Peyer's patch (tissue), 4 donors: ENCODE results near the gene TNFSF8. TPM values are rescaled to one million over a fixed set of nuclear protein-coding genes. Genes with fewer than 3 reads are reported as not detected.
A peak's percentile ranks its signal among the peaks of the same experiment; 100 is the strongest.

Experiments
- DNase-seq, 3 donors: peaks; one replicate each; pipeline ENCODE4 v3.0.0-alpha.2; 2017 to 2019
- H3K27ac ChIP-seq, 4 donors: fragments of 200-600 bp; sonication (generic); one replicate each; pipeline ENCODE4 v1.5.1; 2016 to 2019
- H3K27me3 ChIP-seq, 2 donors: fragments of 200-600 bp; sonication (generic); one replicate each; pipeline ENCODE4 v1.5.1; 2019
- H3K36me3 ChIP-seq, 3 donors: fragments of 200-600 bp; sonication (generic); one replicate each; pipeline ENCODE4 v1.5.1; 2016 to 2019
- H3K4me1 ChIP-seq, 4 donors: fragments of 200-600 bp; sonication (generic); one replicate each; pipeline ENCODE4 v1.5.1; 2016 to 2019
- H3K4me3 ChIP-seq, 4 donors: fragments of 200-600 bp; sonication (generic); 1 replicate in 3 of 4; 2 replicates in 1 of 4; pipeline ENCODE4 v1.5.1; 2016 to 2019; ENCODE audit warnings: mild to moderate bottlenecking in 1 of 4
- H3K9me3 ChIP-seq, 4 donors: fragments of 200-600 bp; sonication (generic); one replicate each; pipeline ENCODE4 v1.5.1; 2016 to 2019; ENCODE audit warnings: mild to moderate bottlenecking in 1 of 4
- POLR2A ChIP-seq, 2 donors: fragments of 450-650 bp; IDR thresholded peaks; one replicate each; pipeline ENCODE4 v1.5.1; 2017; ENCODE audit warnings: antibody characterized with exemption in 2 of 2, mild to moderate bottlenecking in 2 of 2, moderate library complexity in 2 of 2
- total RNA-seq, 4 donors: library from RNA; depleted of rRNA; stranded (reverse); fragments of >200 nt; gene quantifications; one replicate each; pipeline ENCODE4 v1.1.0, GENCODE V29; 2016
- TF ChIP-seq, protein P1 (sequence below), 6 experiments: fragments of 450-650 bp in 4 of 6; fragments of 200-600 bp in 2 of 6; sonication (generic) in 1 of 6; IDR thresholded peaks; one replicate each; pipeline ENCODE4 v1.5.1; 2017 to 2019; ENCODE audit warnings: antibody characterized with exemption in 6 of 6, mild to moderate bottlenecking in 3 of 6, moderate library complexity in 1 of 6

TNFSF8 gene
- total RNA-seq, 4 donors from 2014 or later: 2.1 to 11.6 (median 4.7) TPM

DNA sequence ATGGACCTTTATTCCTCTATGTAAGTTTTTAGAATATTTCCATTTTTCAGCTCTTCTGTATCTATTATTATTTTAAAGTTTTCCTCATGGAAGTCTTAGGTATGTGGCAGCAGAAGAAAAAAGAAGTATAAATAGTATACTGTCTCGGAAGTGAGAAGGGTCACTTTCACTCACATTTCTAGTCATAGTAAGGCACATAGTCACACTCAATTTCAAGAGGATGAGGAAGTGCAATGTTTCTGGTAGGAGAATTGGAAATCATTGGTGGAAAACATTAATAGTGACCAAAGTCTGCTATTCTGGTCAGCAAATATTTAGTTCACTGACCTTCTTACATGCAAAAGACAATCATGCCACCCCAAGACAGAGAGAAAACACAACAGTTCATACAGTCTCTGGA is 35.2 kb upstream of the TNFSF8 start:
- Histone ChIP-seq H3K36me3 (no peaks in the 10 kb centered on the region), H3K4me1 (no peaks in the 10 kb centered on the region), H3K9me3 (peaks cover 0 to 10% (median 0%) of the 10 kb centered on the region in 4 donors), H3K27ac (no peak overlapping the region), H3K4me3 (no peak overlapping the region), H3K27me3 (no peaks in the 10 kb centered on the region)
- TF ChIP-seq POLR2A (IDR thresholded peaks at IDR 0.05): no peak
- TF ChIP-seq, protein P1, sequence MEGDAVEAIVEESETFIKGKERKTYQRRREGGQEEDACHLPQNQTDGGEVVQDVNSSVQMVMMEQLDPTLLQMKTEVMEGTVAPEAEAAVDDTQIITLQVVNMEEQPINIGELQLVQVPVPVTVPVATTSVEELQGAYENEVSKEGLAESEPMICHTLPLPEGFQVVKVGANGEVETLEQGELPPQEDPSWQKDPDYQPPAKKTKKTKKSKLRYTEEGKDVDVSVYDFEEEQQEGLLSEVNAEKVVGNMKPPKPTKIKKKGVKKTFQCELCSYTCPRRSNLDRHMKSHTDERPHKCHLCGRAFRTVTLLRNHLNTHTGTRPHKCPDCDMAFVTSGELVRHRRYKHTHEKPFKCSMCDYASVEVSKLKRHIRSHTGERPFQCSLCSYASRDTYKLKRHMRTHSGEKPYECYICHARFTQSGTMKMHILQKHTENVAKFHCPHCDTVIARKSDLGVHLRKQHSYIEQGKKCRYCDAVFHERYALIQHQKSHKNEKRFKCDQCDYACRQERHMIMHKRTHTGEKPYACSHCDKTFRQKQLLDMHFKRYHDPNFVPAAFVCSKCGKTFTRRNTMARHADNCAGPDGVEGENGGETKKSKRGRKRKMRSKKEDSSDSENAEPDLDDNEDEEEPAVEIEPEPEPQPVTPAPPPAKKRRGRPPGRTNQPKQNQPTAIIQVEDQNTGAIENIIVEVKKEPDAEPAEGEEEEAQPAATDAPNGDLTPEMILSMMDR (IDR thresholded peaks at IDR 0.05): no peak
- DNase-seq: no peak

DNA sequence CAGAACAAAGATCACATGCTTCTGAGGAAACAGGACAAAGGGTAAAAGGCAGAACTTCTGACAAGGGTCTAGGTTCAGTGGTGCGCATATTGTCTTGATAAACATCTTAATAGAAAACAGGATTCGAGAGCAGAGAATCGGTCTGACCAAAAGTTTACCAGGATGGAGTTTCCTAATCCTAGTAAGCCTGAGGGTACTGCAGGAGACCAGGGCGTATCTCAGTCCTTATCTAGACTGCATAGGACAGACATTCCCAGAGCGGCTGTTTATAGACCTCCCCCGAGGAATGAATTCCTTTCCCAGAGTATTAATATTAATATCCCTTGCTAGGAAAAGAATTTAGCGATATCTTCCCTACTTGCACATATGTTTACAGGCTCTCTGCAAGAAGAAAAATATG is 32.4 kb upstream of the TNFSF8 start:
- DNase-seq: no peak
- no peak overlapping the region for H3K27ac ChIP-seq
- H3K27me3 ChIP-seq: no peaks in the 10 kb centered on the region
- H3K9me3 ChIP-seq: peaks cover 0 to 13% (median 0%) of the 10 kb centered on the region in 4 donors
- no peak for TF ChIP-seq POLR2A (IDR thresholded peaks at IDR 0.05)
- TF ChIP-seq, protein P1 (IDR thresholded peaks at IDR 0.05): no peak
- H3K4me3 ChIP-seq: no peak overlapping the region
- H3K4me1 ChIP-seq: no peaks in the 10 kb centered on the region
- no peaks in the 10 kb centered on the region for H3K36me3 ChIP-seq

DNA sequence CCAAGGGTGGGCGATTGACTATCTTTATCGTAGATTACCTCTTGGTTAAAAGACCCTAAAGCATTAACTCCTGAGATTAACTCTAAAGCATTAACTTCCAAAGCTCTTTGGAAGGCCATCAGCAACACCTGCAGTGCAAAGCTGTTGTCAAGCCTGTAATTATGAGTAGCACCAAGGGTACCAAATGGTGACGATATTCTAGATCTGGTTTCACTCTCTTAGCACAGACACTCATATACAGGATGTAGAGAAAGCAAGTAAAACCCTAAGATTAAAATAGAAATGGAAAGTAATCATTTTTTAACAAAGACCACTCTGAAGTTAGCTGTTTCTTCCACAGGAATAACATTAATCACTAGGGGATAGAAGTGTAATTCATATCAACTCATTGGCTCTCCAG is 29.9 kb upstream of the TNFSF8 start:
- Histone ChIP-seq H3K36me3 (no peaks in the 10 kb centered on the region), H3K9me3 (peaks cover 0 to 13% (median 0%) of the 10 kb centered on the region in 4 donors), H3K27me3 (no peaks in the 10 kb centered on the region), H3K4me1 (no peaks in the 10 kb centered on the region), H3K4me3 (no peak overlapping the region), H3K27ac (no peak overlapping the region)
- TF ChIP-seq POLR2A (IDR thresholded peaks at IDR 0.05): no peak
- no peak for DNase-seq

DNA sequence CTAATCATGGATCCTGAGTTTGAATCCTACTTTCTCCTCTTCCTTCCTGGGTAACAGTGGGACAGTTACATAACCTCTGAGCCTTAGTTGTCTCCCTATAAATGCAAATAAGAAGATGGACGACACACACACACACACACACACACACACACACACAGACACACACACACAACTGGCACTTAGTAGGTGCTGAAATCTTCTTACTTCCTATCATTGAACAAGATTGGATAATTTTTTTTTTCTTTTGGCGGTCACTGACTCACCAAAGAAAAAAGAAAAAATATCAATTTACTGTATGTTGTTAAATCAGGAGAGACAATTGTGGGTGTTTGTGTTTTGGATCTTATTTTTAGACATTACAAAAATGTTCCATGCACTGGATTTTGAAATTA is 28.4 kb upstream of the TNFSF8 start:
- no peak for TF ChIP-seq POLR2A (IDR thresholded peaks at IDR 0.05)
- TF ChIP-seq, protein P1 (IDR thresholded peaks at IDR 0.05): no peak
- Histone ChIP-seq H3K4me1 (no peaks in the 10 kb centered on the region), H3K27ac (no peak overlapping the region), H3K4me3 (no peak overlapping the region), H3K36me3 (no peaks in the 10 kb centered on the region), H3K9me3 (peaks cover 0 to 13% (median 0%) of the 10 kb centered on the region in 4 donors), H3K27me3 (no peaks in the 10 kb centered on the region)
- DNase-seq: no peak

DNA sequence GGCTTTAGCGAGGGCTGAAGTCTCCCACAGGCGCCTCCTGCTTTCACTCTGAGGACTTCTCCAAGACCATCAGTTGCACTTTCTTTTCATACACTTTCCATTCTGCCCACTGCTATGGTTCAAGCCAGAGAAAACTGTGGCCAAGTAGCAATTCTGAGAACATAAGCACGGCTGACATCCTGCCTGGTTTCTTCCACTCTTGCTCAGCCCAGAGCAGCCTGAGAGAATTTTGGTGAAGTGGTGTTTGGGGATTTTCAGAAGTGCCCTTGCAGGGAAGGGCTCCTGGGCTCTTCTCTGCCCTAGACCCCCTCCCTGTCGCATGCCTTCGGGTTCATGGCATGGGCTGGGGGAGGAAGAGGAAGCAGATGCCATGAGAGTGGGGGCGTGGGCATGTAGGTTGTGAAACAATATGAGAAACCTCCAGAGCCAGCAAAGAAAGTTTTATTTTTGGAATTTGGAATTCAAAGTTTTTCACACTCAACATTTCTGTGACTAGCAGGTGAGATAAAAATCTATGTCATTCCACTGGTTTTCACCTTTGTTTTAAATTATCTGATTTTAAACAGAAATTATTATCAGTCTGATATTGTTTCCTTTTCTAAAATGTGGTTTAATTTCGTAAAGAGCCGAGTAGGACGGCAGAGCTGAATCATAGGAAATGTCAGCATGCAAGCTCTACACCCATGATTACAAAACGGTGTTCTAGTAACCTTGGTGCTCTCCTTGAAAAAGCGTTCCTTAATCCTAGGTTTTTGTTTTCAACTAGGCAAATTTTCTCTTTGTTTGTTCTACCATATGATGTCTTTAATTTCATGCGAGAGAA is 27.8 kb upstream of the TNFSF8 start:
- peak in 1 of 3 donors; percentile 49 for DNase-seq
- peaks cover 0 to 13% (median 0%) of the 10 kb centered on the region in 4 donors for H3K9me3 ChIP-seq
- H3K36me3 ChIP-seq: no peaks in the 10 kb centered on the region
- H3K4me1 ChIP-seq: no peaks in the 10 kb centered on the region
- TF ChIP-seq POLR2A (IDR thresholded peaks at IDR 0.05): no peak
- TF ChIP-seq, protein P1 (IDR thresholded peaks at IDR 0.05): no peak
- H3K27ac ChIP-seq: peak overlapping the region in 1 of 4 donors; percentile 22
- H3K27me3 ChIP-seq: no peaks in the 10 kb centered on the region
- no peak overlapping the region for H3K4me3 ChIP-seq

DNA sequence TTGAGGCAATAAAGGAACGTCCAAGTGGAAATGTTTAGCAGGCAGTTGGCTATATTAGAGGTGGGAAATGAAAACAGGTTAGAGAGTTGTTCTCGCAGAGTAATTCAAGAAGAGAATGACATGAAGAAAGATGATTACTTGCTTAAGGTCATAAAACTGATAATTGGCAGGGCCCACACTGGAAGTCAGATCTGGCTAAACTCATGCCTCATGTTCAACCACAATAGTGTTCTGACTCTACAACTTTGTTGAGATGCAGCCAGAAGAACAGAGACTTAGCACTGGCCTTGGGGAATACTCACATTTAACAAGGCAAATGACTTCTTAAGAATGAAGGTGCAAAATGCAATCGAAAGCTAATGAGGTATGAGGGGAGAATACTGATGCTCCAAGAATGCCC is 27.2 kb upstream of the TNFSF8 start:
- no peak for TF ChIP-seq POLR2A (IDR thresholded peaks at IDR 0.05)
- TF ChIP-seq, protein P1 (IDR thresholded peaks at IDR 0.05): no peak
- peaks cover 0 to 8% (median 0%) of the 10 kb centered on the region in 4 donors for H3K9me3 ChIP-seq
- H3K4me3 ChIP-seq: no peak overlapping the region
- peak overlapping the region in 1 of 4 donors; percentile 22 for H3K27ac ChIP-seq
- no peaks in the 10 kb centered on the region for H3K27me3 ChIP-seq
- H3K4me1 ChIP-seq: no peaks in the 10 kb centered on the region
- DNase-seq: no peak
- no peaks in the 10 kb centered on the region for H3K36me3 ChIP-seq
